Stimulated activated CD4-positive, alpha-beta T cell treated with anti-CD3 and anti-CD28 coated beads, Interleukin-2, amount 100 ng/mL, for 24 hours (primary cell): Measurements from ENCODE around the gene DCTD.
A peak's percentile ranks its signal among the peaks of the same experiment; 100 is the strongest.
"Not testable (repeated sequence)": the region's sequence is repeated elsewhere in the genome, so short reads cannot be mapped to it uniquely, and the experiment has no call there.

Source experiments
- DNase-seq, 2 donors: peaks; one replicate each; pipeline ENCODE4 v3.0.0-alpha.2; 2020

Gene DCTD

DNA sequence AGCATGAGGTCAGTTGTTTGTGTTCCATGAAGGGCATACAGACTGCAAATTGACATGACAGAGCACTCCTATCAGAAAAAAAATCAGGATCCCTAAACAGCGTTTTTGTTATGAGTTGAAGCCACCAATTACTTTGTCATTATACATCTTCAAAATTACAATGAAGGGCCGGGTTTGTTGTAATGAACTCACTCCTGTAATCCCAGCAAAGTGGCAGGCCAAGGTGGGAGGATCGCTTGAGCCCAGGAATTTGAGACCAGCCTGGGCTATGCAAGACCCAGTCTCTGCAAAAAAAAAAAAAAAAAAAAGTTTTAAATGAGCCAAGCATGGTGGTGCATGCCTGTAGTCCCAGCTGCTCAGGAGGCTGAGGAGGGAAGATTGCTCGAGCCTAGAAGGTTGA lies 3.5 kb upstream of the DCTD start:
- no peak for DNase-seq

DNA sequence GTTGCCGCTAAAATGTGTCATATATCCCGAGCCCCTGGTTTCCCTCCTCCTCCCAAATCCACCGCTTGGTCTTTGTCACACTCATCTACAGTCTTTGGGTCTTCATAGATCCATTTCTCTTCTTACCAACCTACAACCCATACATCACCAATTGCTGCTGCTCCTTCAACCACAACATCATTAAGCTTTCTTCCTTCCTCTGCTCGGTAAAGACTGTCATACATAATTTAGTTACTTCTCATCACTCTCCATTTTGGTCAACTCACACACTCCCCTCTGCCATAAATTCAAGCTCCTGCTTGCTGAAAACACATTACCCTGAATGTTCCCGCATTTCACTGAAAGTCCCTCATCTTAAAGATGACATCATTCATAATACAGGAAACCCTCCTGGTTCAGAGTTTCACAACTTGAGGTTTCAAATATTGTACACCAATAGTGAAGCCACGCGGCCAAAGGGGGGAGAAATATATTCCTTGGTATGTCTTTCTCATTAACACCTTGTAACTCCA lies 1.7 kb upstream of the DCTD start:
- peak in 1 of 2 donors; percentile 23 for DNase-seq

DNA sequence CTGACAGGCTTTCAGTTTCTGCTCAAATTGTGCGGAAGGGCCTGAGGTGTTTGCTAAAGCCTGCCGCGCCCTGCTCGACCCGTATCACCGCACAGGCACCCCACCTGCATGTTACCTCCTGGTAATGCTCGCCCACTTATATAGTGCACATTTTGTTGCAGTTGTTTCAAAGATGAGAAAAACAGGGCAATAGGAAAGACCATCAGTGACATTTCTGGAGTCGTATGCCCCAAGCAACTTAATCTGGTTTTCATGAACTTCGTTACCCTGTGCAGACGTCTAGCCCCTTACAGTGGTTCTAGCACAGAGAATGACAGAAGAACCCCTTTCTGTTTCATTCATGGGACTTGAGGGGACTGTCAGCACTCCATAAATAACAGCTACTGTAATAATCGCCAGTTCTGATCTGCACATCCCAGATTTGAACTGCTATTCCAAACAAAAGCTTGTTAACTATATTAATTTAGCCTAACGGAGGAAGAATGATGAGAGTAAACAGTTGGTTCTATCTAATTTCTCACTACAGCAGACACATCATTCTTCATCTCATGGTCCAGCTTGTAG lies 940 bp upstream of the DCTD start:
- no peak for DNase-seq

DNA sequence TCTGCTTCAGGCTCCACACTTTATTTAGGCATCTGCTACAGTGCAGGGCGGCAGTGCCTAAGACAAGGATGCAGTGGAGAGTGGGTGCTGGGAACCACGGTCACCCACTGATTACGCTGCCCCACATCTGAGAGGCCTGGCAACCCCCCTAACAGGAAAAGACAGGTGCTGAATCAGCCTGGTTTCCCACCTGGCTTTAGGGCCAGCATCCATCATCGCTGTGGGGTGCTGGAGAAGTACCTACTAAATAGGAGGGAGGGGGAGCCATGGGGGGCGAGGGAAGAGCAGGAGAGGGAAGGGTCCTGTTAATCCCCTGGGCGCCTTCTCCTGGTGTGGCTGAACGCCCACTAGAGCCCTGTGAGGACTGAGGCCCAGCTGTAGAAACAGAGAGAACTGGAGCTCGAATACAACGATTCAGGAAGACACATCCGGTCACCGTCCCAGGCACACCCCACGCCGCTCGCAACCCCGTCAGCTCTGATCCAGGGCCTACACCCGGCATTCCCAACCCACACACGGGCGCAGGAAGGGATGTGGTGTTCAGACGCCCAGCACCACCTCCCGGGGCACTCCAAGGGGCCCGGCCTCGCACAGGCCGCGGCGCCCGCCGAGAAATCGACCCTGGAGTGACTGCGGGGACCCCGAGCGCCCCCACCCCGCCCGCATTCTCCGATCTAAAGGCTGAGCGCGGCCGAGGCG lies 554 bp downstream of the DCTD start:
- DNase-seq = peak; percentile 48 to 55

DNA sequence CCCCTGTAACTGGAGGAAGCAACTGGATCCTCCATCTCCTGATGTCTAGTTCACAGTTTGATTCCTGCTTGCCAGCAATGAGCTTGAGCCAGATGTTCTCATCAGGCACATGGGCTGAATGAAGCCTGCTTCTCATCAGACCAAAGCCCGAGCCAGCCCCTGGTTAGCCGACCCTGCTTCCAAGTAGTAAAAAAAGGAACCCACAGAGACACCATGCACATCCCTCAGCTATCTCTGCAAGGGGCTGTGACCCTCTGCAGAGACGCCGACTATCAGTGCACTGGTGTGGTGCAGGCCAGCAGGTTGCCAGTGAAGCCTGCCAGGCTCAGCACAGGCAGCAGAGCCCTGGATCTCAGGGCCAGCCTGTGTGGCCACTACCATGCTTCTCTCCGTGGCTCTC lies 2.8 kb downstream of the DCTD start:
- no peak for DNase-seq

DNA sequence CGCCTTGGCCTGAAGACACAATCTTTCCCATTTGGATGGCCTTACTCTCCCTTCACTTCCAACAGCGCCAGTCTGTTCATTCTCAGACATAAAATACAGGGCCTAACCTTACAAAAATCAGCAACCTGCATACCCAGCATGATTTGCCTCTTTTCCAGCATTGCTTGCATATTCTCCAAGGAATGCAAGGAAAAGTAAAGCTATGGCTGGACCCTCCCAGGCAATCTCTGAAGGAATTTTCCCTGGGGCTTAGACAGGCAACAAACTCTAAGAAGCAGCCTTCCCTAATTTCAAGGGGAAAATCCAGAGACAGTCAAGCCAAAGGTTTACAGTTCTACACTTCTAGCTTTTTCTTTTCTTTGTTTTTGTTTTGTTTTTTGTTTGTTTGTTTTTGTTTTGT lies 3.6 kb downstream of the DCTD start:
- DNase-seq = no peak

DNA sequence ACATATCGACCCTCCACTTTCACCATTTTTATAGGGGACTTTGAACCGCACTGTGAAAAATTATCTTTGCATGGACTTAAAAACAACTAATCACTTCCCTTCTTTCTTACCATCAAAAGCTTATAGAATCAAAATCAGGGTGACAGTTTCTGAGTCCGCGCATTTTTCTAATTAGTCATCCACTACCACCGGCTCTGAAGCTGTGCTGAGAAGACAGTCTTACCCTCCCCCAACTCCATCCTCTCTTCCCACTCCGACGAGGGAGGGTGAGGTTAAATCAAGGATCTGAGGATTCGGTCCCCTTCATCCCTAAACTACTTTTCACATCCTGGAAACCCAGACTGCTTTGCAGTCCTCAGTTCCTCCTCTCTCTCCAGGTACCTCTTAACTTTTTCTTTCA lies 4.2 kb downstream of the DCTD start:
- DNase-seq = no peak

DNA sequence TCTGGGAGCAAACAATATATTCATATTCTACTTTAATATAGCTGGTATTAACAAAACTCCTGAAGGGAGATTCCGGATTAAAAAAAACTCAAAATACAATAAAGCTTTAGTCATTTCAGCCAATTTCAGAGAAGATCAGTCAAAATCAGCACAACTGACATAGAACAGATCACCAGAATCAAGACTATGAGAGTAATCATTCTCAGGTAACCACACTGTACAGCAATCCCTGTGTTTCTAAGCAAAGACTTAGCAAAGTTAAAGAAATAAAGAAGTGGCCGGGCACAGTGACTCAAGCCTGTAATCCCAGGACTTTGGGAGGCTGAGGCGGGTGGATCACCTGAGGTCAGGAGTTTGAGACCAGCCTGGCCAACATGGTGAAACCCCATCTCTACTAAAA lies 9.1 kb downstream of the DCTD start:
- no peak for DNase-seq

DNA sequence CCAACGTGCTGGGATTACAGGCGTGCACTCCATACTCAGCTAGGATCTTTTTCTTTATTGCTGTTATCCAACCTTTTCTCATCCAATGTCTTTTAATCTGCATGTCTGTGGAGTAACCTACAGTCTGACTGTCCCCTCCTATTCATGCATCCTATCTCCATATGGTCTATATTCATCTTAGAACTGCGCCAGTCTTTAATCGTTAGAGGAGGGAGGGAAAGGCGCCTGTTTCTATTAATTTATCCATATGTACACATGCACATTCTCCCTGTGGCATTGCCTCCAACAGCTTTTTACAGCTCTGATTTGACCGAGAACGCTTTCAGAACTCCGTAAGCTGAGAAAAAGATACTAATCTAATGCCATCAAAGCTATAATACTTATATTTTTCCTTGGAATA lies 9.8 kb downstream of the DCTD start:
- DNase-seq = no peak

DNA sequence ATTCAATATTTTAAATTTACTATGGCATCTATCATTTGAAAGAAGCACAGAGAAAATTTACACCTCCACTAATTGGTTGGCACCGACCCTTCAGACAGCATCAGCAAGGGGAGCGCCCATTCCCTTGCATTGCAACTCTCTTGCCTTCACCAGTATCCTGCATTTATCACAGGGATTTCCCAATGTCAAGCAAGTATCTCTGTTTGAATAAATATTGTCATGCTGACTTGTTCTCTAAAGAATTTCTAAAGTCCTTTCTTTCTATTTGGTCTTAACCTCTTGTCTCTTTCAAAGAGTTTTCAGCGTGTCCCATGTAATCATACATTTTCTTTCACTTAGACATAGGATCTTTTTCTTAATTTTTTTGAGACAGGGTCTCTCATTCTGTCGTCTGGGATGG lies 10.4 kb downstream of the DCTD start:
- no peak for DNase-seq

DNA sequence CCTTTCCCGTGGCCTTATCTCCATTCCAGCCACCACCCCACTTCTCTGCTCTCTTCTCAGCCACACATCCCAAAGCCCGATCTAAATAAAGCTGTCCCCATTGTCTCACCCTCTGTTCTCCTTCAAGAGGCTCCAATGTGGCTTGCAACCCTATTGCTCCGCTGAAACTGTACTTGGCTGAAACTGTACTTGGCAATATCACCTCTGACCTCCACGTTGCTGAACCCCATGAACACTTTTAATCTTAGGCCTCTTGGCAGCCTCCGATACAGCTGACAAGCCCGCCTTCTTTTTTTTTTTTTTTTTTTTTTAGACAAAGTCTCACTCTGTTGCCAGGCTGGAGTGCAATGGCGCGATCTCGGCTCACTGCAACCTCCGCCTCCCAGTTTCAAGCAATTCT lies 12.1 kb downstream of the DCTD start:
- no peak for DNase-seq

DNA sequence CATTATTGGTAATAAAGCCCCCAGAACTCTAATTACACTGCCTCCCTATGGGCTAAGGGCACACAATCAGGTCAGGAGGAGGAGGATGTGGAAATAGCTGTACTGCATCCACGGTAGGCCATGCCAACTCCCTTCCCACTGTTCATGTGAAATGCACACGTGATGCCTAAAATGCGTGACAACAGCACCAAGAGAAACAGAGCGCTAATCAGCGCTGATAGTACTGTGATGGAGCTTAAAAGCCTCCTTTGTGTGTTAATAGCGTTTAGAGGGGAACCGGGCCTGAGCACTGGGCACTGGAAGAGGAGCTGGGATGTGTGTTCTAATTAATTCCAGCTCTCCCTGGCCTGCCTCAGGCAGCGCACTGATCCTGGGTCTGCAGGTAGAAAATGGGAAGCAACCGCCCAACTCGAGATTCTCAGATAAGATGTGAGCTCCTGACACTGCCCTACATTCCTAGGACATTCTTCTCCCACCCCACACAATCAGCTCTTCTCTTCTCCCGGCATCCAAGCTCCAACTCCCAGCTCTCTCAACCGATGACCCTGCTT lies 12.9 kb downstream of the DCTD start:
- no peak for DNase-seq

DNA sequence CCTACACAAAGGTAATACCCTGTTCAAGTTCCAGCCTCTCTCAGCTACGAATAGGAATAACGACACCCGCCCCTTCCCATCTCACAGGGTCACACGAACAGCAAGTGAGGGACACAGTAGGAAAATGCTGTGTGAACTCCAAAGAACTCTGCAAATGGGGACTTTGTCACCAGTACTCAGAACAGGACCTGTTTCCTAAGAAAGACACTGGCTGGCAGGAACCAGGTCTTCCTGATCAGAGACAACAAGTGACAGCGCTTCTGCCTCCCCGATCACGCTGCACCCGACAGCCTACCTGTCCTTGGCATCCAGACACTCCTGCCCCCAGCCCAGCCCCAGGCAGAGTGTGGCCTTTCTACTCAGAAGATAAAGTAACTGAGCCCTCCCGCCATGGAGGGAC lies 14.2 kb downstream of the DCTD start:
- no peak for DNase-seq

DNA sequence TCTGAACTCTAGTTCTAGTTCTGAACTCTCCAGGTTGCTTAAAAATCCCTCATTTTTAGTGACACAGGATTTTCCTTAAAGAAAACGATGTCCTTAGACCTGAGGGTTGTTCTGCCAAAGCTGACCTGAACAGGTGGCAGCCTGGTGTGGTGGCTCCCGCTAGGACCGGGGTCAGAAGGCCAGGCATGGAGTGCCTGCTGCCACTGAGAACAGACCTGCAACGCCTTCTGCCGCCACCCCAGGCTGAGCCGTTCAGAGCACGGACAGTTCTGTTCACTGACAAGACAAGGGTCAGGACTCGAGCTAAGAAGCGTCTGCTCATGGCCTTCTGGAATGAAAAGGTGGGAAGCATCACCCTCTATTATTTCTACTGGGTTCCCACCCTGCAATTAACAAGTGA lies 15.8 kb downstream of the DCTD start:
- DNase-seq = no peak

DNA sequence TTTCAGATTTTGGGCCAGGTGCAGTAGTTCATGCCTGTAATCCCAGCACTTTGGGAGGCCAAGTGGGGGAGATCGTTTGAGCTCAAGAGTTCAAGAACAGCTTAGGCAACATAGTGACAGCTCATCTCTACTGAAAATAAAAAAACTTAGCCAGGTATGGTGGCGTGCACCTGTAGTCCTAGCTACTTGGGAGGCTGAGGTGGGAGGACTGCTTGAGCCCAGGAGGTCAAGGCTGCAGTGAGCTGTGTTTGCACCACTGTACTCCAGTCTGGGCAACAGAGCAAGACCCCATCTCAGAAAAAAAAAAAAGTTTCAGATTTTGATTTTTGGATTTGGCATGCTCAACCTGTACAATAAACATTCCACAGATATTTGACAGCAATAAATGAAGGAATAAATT lies 17.2 kb downstream of the DCTD start:
- not testable (repeated sequence) for DNase-seq

DNA sequence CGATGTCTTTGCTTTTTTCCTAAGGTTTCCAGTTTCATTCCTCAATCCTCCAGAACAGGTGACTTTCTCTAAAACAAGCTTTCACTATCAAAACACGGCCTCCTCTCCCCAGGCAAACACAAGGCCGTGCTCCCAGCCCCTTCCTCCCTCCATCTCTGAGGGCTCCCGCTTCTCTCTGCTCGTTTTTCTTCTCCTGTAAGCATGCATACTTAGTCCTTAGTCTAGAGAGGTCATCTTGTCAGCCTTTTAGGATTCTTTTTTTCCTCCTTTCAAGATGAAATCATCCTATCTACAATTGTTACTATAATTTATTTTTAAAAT lies 18.7 kb downstream of the DCTD start:
- DNase-seq = no peak

DNA sequence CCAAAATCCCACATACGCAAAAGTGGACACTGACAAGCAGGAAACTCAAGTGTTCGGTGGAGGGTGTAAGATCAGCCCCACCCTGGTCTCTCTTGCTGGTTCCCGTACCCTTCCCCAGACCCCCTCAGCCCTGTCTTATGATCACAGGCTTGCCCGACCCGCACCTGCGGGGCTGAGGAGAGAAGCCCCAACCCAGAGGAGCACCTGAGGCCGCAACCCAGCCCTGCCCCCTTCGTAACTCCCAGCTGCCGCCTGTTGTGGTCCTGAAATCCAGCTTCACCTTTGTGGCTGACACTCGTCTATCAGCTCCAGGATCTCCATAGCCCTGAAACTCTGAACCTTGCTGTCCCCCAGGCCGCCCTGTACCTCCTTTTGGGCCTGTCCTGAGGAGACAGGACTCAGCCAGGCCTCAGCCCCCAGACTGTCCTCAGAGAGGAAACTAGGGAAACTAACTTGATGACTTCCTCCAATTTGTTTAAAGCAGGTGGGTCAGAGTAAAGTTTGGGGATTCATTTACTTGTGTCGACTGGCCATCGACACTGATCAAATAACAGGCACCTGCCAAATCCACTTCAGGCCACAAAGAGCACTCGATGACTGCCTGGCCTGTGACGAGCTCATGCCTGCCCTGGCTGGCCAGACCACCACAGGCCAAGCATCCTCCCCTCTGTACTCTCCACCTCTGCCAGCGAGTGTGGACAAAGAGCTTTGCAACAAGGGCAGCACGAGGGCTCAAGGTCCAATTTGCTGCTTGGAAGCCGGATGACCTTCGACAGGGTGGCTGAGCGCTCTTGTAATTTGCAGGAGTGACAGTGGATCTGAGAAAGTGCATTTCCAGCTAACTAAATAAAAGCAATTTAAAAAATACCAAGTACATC lies 19.3 kb downstream of the DCTD start:
- DNase-seq = no peak

DNA sequence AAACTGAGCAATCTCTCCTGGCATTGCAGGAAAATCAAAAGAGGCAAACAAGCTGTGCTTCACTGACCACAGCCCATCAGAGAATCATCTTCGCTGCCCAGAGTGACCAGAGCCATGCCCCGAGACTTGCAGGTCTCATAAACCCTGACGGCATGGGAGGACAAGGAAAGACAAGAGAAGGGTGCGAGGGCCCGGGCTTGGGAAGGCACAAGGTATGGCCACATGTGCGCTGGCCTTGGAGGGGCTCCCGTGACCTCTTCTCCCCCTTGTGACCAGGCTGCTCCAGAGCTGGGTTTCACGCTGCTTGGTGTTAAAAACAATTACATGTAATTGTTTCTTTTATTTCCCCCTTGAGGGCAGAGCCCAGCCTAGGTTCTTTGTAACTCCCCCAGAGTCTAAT lies 20.8 kb downstream of the DCTD start:
- no peak for DNase-seq

DNA sequence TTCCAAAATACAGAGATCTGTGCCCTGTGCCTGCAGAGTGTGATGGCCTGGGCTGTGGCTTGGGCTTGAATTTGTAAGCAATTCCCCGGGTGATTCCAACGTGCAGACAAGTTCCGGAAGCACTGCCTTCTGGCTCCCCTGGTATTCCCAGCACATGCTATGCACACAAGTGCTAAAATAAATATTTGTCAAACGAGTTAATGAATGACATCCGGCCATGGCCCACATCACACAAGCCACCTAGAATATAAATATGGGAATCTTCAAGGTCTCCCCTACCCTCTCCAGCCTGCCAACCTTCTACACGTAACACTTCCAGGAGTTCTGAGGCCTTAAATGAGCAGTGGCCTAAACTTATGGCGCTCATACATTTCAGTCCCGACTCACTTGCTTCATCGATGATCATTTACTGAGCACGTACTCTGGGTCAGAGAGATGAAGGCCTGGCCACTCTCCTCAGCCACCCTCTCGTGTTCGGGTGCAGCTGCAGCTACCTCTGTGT lies 21.3 kb downstream of the DCTD start:
- no peak for DNase-seq

DNA sequence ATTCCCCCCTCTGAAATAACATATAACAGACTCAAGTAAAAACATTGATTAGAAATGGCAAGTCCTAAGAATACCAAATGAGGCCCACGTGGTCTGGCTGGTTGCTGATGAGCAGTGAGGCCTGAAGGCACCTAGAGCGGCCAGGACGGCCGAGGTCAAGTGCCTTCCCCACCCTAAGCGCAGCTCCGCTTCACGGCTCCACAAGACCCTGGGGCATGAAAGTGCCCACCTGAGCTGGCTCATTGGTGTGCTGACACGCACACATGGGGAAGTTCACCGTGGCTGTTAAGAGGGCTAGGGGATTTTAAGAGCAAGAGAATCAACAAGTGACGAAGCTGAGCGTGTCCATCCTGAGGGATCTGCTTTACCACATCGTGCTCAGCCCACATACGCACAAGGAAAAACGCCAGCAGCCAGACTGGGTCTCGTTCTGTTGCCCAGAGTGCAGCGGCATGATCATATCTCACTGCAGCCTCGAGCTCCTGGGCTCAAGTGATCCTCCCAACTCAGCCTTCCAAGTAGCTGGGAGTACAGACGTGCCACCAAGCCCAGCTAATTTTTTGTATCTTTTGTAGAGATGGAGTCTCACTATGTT lies 22.4 kb downstream of the DCTD start:
- DNase-seq = no peak

DNA sequence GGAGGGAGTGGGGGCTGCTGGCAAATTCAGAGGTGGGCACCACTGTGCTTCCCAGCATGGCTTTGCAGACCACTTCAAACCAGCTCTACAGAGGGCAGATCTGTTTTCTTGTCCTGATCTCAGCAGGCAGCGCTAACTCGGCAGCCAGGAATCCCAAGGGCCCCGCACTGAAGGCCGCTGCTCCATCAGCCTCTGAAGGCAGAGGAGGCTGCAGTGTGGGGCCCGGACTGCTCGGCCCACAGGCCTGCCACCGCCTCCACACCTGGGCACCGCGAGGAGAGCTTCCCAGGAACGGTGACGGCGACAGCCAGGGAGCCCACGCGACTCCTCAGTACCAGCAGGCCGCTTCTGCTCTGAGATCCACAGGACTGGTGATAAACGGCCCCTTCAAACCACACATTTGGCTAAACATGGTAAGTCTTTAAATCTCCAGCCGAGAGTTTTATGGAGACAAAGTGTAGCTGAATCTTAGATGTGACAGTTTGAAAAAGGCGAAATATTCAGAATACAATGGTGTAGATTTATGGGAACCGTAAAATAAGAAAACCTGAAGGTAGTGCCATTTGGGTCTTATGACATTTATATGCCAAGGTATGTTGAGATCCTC lies 23.6 kb downstream of the DCTD start:
- DNase-seq = no peak

DNA sequence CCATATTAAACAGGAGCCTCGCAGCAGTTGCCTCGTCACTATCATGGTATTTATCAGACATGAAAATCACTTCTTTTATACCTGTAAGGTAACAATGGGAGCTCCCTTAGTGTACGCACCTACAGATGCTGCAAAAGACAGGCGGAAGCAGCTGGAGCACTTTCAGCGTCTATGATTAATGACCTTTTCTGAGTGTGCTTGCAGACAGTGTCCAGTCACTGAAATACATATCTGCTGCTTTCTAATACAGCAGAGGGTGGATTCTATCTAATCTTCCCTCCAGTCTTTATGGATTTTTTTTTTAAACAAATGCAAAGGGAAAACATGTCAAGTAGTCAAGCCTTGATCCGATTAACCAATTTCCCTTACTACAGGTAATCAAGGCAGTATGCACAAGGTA lies 24.1 kb downstream of the DCTD start:
- DNase-seq = no peak

DNA sequence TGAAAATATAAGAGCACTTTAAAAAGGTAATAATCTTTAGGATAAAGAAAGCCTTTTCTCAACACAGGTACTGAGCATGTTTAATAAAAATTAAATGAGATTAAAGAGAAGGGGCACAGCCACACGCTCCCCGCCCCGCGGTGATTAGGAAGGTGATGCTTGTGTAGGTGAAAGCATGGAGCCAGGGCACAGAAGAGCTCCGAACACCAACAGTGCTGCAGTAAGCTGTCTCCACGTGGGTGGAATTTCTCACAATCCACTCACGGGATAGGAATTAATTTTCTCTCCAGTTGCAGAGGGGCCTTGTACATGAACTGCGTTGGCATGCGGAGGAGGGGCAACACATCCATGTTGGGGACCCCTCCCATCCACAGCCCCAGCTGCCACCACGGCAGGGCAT lies 27.0 kb downstream of the DCTD start:
- DNase-seq = no peak
